Left lung (tissue), 10 donors: ENCODE data around the gene GIMAP7. TPM values are rescaled to one million over a fixed set of nuclear protein-coding genes. Genes with fewer than 3 reads are reported as not detected.
A peak's percentile ranks its signal among the peaks of the same experiment; 100 is the strongest.

Experiments
- ATAC-seq: fragments of 200-7000 bp; cut with Tn5 transposase; one replicate; pipeline ENCODE4 v1.9.1; 2020; ENCODE audit warnings: moderate library complexity
- DNase-seq, 4 donors: peaks; one replicate each; pipeline ENCODE4 v3.0.0-alpha.2; 2013 to 2020
- H3K27ac ChIP-seq, 2 donors: fragments of 200-600 bp; sonication (generic) in 1 of 2; one replicate each; pipeline versions ENCODE4 v1.5.0 to v1.8.0; 2020 to 2021
- H3K27me3 ChIP-seq, 2 donors: fragments of 200-600 bp; sonication (generic) in 1 of 2; one replicate each; pipeline versions ENCODE4 v1.5.0 to v1.8.0; 2020 to 2021
- H3K36me3 ChIP-seq, 2 donors: fragments of 200-600 bp; sonication (generic) in 1 of 2; one replicate each; pipeline versions ENCODE4 v1.5.0 to v1.8.0; 2020 to 2021
- H3K4me1 ChIP-seq, 2 donors: fragments of 200-600 bp; one replicate each; pipeline ENCODE4 v1.8.0; 2021
- H3K4me3 ChIP-seq, 2 donors: fragments of 200-600 bp; sonication (generic) in 1 of 2; one replicate each; pipeline versions ENCODE4 v1.5.0 to v1.8.0; 2020 to 2021; ENCODE audit warnings: mild to moderate bottlenecking in 1 of 2
- H3K9me3 ChIP-seq, 2 donors: fragments of 200-600 bp; sonication (generic) in 1 of 2; one replicate each; pipeline versions ENCODE4 v1.5.0 to v1.8.0; 2020 to 2021
- intact Hi-C, 2 donors: fragments of 100-400 bp; cut with DNase I; formaldehyde crosslinking; loops; one replicate each; pipeline versions ENCODE4 v1.11.2 to v1.14.2; 2022
- polyA plus RNA-seq, 6 donors: library from polyadenylated mRNA; unstranded; fragments of 120-200 nt; gene quantifications; one replicate each; pipeline ENCODE4 v1.2.1, GENCODE V29; 2013; ENCODE audit not compliant: insufficient read length in 6 of 6
- total RNA-seq, 2 donors: library from RNA; stranded (reverse); fragmentation: NEBNext Ultra II Directional; extraction: Animal tissue kit (Norgen Biotek cat#: 25700); gene quantifications; one replicate each; pipeline ENCODE4 v1.2.1, GENCODE V29; 2021
- TF ChIP-seq, protein P1 (sequence below), 2 donors: fragments of 200-600 bp; sonication (generic) in 1 of 2; IDR thresholded peaks; one replicate each; pipeline versions ENCODE4 v1.5.0 to v1.8.0; 2021; ENCODE audit warnings: antibody characterized with exemption in 2 of 2
- donor health status: DM: no; HTN: yes; CAD: no.
- donor health status: DM: no; HTN: no; CAD: no.

The GIMAP7 gene
- total and polyA plus RNA-seq, 8 donors, result 16.7 to 49.8 (median 36.3) TPM

GRCh38 chr7:150507947-150508602, 6.6 kb upstream of the GIMAP7 start:
- intact Hi-C loops, result no loop called here
- H3K9me3 ChIP-seq, result no peaks in the 10 kb centered on the region
- DNase-seq (no peak), ATAC-seq (no peak)
- H3K27ac ChIP-seq, result no peak overlapping the region
- TF ChIP-seq, protein P1, sequence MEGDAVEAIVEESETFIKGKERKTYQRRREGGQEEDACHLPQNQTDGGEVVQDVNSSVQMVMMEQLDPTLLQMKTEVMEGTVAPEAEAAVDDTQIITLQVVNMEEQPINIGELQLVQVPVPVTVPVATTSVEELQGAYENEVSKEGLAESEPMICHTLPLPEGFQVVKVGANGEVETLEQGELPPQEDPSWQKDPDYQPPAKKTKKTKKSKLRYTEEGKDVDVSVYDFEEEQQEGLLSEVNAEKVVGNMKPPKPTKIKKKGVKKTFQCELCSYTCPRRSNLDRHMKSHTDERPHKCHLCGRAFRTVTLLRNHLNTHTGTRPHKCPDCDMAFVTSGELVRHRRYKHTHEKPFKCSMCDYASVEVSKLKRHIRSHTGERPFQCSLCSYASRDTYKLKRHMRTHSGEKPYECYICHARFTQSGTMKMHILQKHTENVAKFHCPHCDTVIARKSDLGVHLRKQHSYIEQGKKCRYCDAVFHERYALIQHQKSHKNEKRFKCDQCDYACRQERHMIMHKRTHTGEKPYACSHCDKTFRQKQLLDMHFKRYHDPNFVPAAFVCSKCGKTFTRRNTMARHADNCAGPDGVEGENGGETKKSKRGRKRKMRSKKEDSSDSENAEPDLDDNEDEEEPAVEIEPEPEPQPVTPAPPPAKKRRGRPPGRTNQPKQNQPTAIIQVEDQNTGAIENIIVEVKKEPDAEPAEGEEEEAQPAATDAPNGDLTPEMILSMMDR (IDR thresholded peaks at IDR 0.05), result no peak
- H3K4me3 ChIP-seq, result no peak overlapping the region
- H3K27me3 ChIP-seq, result no peaks in the 10 kb centered on the region
- H3K4me1 ChIP-seq, result peaks cover 0 to 21% of the 10 kb centered on the region in 2 donors
- H3K36me3 ChIP-seq, result no peaks in the 10 kb centered on the region

GRCh38 chr7:150511048-150511447, 3.6 kb upstream of the GIMAP7 start:
- TF ChIP-seq, protein P1 (IDR thresholded peaks at IDR 0.05), result no peak
- no peaks in the 10 kb centered on the region for H3K36me3 ChIP-seq
- H3K27ac ChIP-seq, result no peak overlapping the region
- no peak for ATAC-seq
- no peak overlapping the region for H3K4me3 ChIP-seq
- no peak for DNase-seq
- H3K9me3 ChIP-seq, result no peaks in the 10 kb centered on the region
- H3K27me3 ChIP-seq, result no peaks in the 10 kb centered on the region
- intact Hi-C loops, result no loop called here
- peaks cover 0 to 5% of the 10 kb centered on the region in 2 donors for H3K4me1 ChIP-seq

- Histone ChIP-seq H3K27ac (peak overlapping the region; percentile 63 to 78), H3K36me3 (no peaks in the 10 kb centered on the region), H3K9me3 (no peaks in the 10 kb centered on the region), H3K4me3 (peak overlapping the region in 1 of 2 donors; percentile 56), H3K4me1 (peaks cover 0 to 5% of the 10 kb centered on the region in 2 donors), H3K27me3 (no peaks in the 10 kb centered on the region)
- intact Hi-C loops, result no loop called here
- TF ChIP-seq, protein P1 (IDR thresholded peaks at IDR 0.05), result no peak
- DNase-seq, result peak in 1 of 4 donors; percentile 75
- no peak for ATAC-seq
Measured at GRCh38 chr7:150513758-150514157, 914 bp upstream of the GIMAP7 start.

- Histone ChIP-seq H3K27ac (peak overlapping the region; percentile 63 to 78), H3K4me3 (peak overlapping the region; percentile 24 to 56), H3K27me3 (no peaks in the 10 kb centered on the region), H3K9me3 (no peaks in the 10 kb centered on the region), H3K4me1 (peaks cover 0 to 5% of the 10 kb centered on the region in 2 donors), H3K36me3 (peaks cover 0 to 7% of the 10 kb centered on the region in 2 donors)
- intact Hi-C loops, result no loop called here
- DNase-seq, result no peak
- peak; percentile 37 for ATAC-seq
- TF ChIP-seq, protein P1 (IDR thresholded peaks at IDR 0.05), result no peak
Measured at GRCh38 chr7:150515248-150516147, 826 bp downstream of the GIMAP7 start.
